ENCODE results near the gene BMPR1A. TPM values are rescaled to one million over a fixed set of nuclear protein-coding genes. Genes with fewer than 3 reads are reported as not detected.

BMPR1A gene
- total RNA-seq, 5 donors from 2014 or later (not counting 1 experiment from before 2014, with no cell fraction given): 7.8 to 15.0 (median 11.4) TPM

- H3K9me3 Mint-ChIP-seq: peaks cover 4 to 5% (median 4%) of the 10 kb centered on the region in 3 donors
- H3K27me3 Mint-ChIP-seq: no peaks in the 10 kb centered on the region
- H3K27ac ChIP-seq (ENCODE audit: low read length): no peak overlapping the region
- no peaks in the 10 kb centered on the region for H3K27me3 ChIP-seq (replicated peaks in 1 of 2; ENCODE audit: control insufficient read depth in 2 of 2, extremely low read depth in 1 of 2, insufficient read depth in 2 of 2, low read length in 1 of 2)
- no peak overlapping the region for H3K27ac Mint-ChIP-seq
- WGBS (ENCODE audit: insufficient coverage): no CpG with 5 or more reads among the region's 1 CpG
- peaks cover 0 to 10% of the 10 kb centered on the region in 2 donors for H3K36me3 ChIP-seq (ENCODE audit: control insufficient read depth in 2 of 2, extremely low read depth in 1 of 2, insufficient read depth in 1 of 2, low read length in 1 of 2)
- no peak for ATAC-seq (replicated peaks in 1 of 4)
- H3K4me3 Mint-ChIP-seq: no peak overlapping the region
- no peaks in the 10 kb centered on the region for H3K4me1 ChIP-seq (ENCODE audit: control insufficient read depth in 1 of 2, extremely low read depth in 1 of 2, insufficient read depth in 2 of 2, low read length in 2 of 2)
- H3K9me3 ChIP-seq: no peaks in the 10 kb centered on the region
- peaks cover 34% of the 10 kb centered on the region for H3K36me3 Mint-ChIP-seq
- no peaks in the 10 kb centered on the region for H3K4me1 Mint-ChIP-seq
- POLR2A ChIA-PET: no interaction called here
- DNase-seq: no peak
- CTCF ChIA-PET: interaction anchor here in 1 of 2 donors (1.1 kb wide), 1 partner anchor 212 kb away, joined by 5 read pairs; no protein-coding TSS in a partner anchor
- H3K4me3 ChIP-seq (ENCODE audit: control insufficient read depth in 1 of 2, extremely low read depth in 1 of 2, low read length in 1 of 2): no peak overlapping the region
Observed at GRCh38 chr10:86905429-86905828, 149.0 kb downstream of the BMPR1A start.

GRCh38 chr10:86914734-86915133 lies 158.3 kb downstream of the BMPR1A start:
- ChIA-PET POLR2A (no interaction called here), CTCF (no interaction called here)
- WGBS (ENCODE audit: insufficient coverage): no CpG with 5 or more reads among the region's 1 CpG
- H3K36me3 ChIP-seq (ENCODE audit: control insufficient read depth in 2 of 2, extremely low read depth in 1 of 2, insufficient read depth in 1 of 2, low read length in 1 of 2): peaks cover 0 to 12% of the 10 kb centered on the region in 2 donors
- no peak overlapping the region for H3K27ac Mint-ChIP-seq
- no peak overlapping the region for H3K27ac ChIP-seq (ENCODE audit: low read length)
- H3K27me3 Mint-ChIP-seq: no peaks in the 10 kb centered on the region
- H3K36me3 Mint-ChIP-seq: peaks cover 36% of the 10 kb centered on the region
- no peak overlapping the region for H3K4me3 Mint-ChIP-seq
- no peaks in the 10 kb centered on the region for H3K27me3 ChIP-seq (replicated peaks in 1 of 2; ENCODE audit: control insufficient read depth in 2 of 2, extremely low read depth in 1 of 2, insufficient read depth in 2 of 2, low read length in 1 of 2)
- DNase-seq (no peak), ATAC-seq (replicated peaks in 1 of 4) (no peak)
- H3K4me3 ChIP-seq (ENCODE audit: control insufficient read depth in 1 of 2, extremely low read depth in 1 of 2, low read length in 1 of 2): no peak overlapping the region
- H3K4me1 ChIP-seq (ENCODE audit: control insufficient read depth in 1 of 2, extremely low read depth in 1 of 2, insufficient read depth in 2 of 2, low read length in 2 of 2): no peaks in the 10 kb centered on the region
- no peaks in the 10 kb centered on the region for H3K9me3 ChIP-seq
- no peaks in the 10 kb centered on the region for H3K4me1 Mint-ChIP-seq
- no peaks in the 10 kb centered on the region for H3K9me3 Mint-ChIP-seq

DNA sequence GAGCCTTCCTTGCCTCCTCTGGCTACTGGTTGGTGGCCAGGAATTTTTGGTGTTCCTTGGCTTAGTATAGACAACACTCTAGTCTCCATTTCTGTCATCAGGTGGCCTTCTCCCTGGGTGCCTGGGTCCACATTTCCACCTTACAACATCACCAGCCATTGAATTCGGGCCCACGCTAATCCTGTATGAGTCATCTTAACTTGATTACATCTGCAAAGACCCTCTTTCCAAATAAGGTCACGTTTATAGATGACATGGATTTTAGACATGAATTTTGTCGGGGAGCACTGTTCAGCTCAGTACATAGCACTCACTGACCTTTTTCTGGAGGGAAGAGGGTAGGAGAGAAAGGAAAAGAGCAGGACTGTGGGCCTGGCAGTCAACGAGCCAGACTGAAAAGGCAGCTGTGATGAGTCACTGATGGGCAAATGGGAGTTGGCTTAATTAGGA lies 161.6 kb downstream of the BMPR1A start:
- no peaks in the 10 kb centered on the region for H3K4me1 ChIP-seq (ENCODE audit: control insufficient read depth in 1 of 2, extremely low read depth in 1 of 2, insufficient read depth in 2 of 2, low read length in 2 of 2)
- H3K9me3 ChIP-seq: no peaks in the 10 kb centered on the region
- H3K36me3 Mint-ChIP-seq: peaks cover 41% of the 10 kb centered on the region
- ChIA-PET CTCF (no interaction called here), POLR2A (interaction anchor here in 1 of 2 donors (0.6 kb wide), 1 partner anchor 16 kb away, joined by 4 read pairs; no protein-coding TSS in a partner anchor)
- no peaks in the 10 kb centered on the region for H3K4me1 Mint-ChIP-seq
- no peaks in the 10 kb centered on the region for H3K27me3 ChIP-seq (replicated peaks in 1 of 2; ENCODE audit: control insufficient read depth in 2 of 2, extremely low read depth in 1 of 2, insufficient read depth in 2 of 2, low read length in 1 of 2)
- H3K27me3 Mint-ChIP-seq: no peaks in the 10 kb centered on the region
- WGBS (ENCODE audit: insufficient coverage): no CpG with 5 or more reads among the region's 5 CpGs
- DNase-seq: no peak
- peaks cover 0 to 17% of the 10 kb centered on the region in 2 donors for H3K36me3 ChIP-seq (ENCODE audit: control insufficient read depth in 2 of 2, extremely low read depth in 1 of 2, insufficient read depth in 1 of 2, low read length in 1 of 2)
- no peak overlapping the region for H3K4me3 Mint-ChIP-seq
- ATAC-seq (replicated peaks in 1 of 4): no peak
- H3K27ac Mint-ChIP-seq: no peak overlapping the region
- no peak overlapping the region for H3K4me3 ChIP-seq (ENCODE audit: control insufficient read depth in 1 of 2, extremely low read depth in 1 of 2, low read length in 1 of 2)
- no peaks in the 10 kb centered on the region for H3K9me3 Mint-ChIP-seq
- no peak overlapping the region for H3K27ac ChIP-seq (ENCODE audit: low read length)

DNA sequence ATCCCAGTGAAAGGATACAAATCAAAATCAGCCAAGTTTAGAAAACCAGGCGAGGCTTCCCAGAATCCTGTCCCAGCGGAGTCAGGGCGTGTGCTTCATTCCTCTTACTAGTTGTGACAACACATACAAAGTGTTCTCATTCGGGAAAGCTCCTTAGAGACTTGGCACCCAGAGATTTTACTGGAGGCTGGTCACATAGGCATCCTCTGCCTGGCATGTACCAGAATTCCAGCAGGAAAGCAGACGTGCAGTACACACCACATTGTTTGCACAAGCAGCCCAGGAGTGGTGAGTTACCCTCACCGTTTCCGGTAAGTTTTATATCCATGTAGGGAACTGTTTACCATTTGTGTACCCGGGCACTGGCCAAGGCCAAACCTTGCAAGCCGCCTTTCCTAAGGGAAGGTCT lies 166.1 kb downstream of the BMPR1A start:
- Histone ChIP-seq H3K4me3 (ENCODE audit: control insufficient read depth in 1 of 2, extremely low read depth in 1 of 2, low read length in 1 of 2) (no peak overlapping the region), H3K27me3 (replicated peaks in 1 of 2; ENCODE audit: control insufficient read depth in 2 of 2, extremely low read depth in 1 of 2, insufficient read depth in 2 of 2, low read length in 1 of 2) (no peaks in the 10 kb centered on the region), H3K27ac (ENCODE audit: low read length) (no peak overlapping the region), H3K4me1 (ENCODE audit: control insufficient read depth in 1 of 2, extremely low read depth in 1 of 2, insufficient read depth in 2 of 2, low read length in 2 of 2) (no peaks in the 10 kb centered on the region), H3K9me3 (no peaks in the 10 kb centered on the region), H3K36me3 (ENCODE audit: control insufficient read depth in 2 of 2, extremely low read depth in 1 of 2, insufficient read depth in 1 of 2, low read length in 1 of 2) (peaks cover 0 to 14% of the 10 kb centered on the region in 2 donors)
- 92% methylated on average over 8 of the region's 9 CpGs for WGBS (ENCODE audit: insufficient coverage)
- ChIA-PET CTCF (no interaction called here), POLR2A (no interaction called here)
- Mint-ChIP-seq H3K9me3 (no peaks in the 10 kb centered on the region), H3K27me3 (no peaks in the 10 kb centered on the region), H3K27ac (no peak overlapping the region), H3K4me3 (no peak overlapping the region), H3K36me3 (peaks cover 27% of the 10 kb centered on the region), H3K4me1 (no peaks in the 10 kb centered on the region)
- no peak for DNase-seq
- no peak for ATAC-seq (replicated peaks in 1 of 4)

- no peaks in the 10 kb centered on the region for H3K27me3 ChIP-seq (replicated peaks in 1 of 2; ENCODE audit: control insufficient read depth in 2 of 2, extremely low read depth in 1 of 2, insufficient read depth in 2 of 2, low read length in 1 of 2)
- Mint-ChIP-seq H3K27me3 (no peaks in the 10 kb centered on the region), H3K4me3 (no peak overlapping the region), H3K9me3 (no peaks in the 10 kb centered on the region), H3K36me3 (peaks cover 3% of the 10 kb centered on the region), H3K27ac (no peak overlapping the region), H3K4me1 (no peaks in the 10 kb centered on the region)
- H3K27ac ChIP-seq (ENCODE audit: low read length): no peak overlapping the region
- DNase-seq: no peak
- POLR2A ChIA-PET: no interaction called here
- H3K4me1 ChIP-seq (ENCODE audit: control insufficient read depth in 1 of 2, extremely low read depth in 1 of 2, insufficient read depth in 2 of 2, low read length in 2 of 2): no peaks in the 10 kb centered on the region
- WGBS (ENCODE audit: insufficient coverage): 93% methylated on average over 8 of the region's 15 CpGs
- no peak overlapping the region for H3K4me3 ChIP-seq (ENCODE audit: control insufficient read depth in 1 of 2, extremely low read depth in 1 of 2, low read length in 1 of 2)
- H3K9me3 ChIP-seq: no peaks in the 10 kb centered on the region
- CTCF ChIA-PET: interaction anchor here in 1 of 2 donors (0.7 kb wide), 1 partner anchor 10 kb away, joined by 4 read pairs; no protein-coding TSS in a partner anchor
- no peaks in the 10 kb centered on the region for H3K36me3 ChIP-seq (ENCODE audit: control insufficient read depth in 2 of 2, extremely low read depth in 1 of 2, insufficient read depth in 1 of 2, low read length in 1 of 2)
- ATAC-seq (replicated peaks in 1 of 4): no peak
Observed at GRCh38 chr10:86929468-86930380, 173.3 kb downstream of the BMPR1A start.

GRCh38 chr10:86931872-86932271 lies 175.5 kb downstream of the BMPR1A start:
- Histone ChIP-seq H3K4me3 (ENCODE audit: control insufficient read depth in 1 of 2, extremely low read depth in 1 of 2, low read length in 1 of 2) (no peak overlapping the region), H3K27ac (ENCODE audit: low read length) (no peak overlapping the region), H3K27me3 (replicated peaks in 1 of 2; ENCODE audit: control insufficient read depth in 2 of 2, extremely low read depth in 1 of 2, insufficient read depth in 2 of 2, low read length in 1 of 2) (no peaks in the 10 kb centered on the region), H3K36me3 (ENCODE audit: control insufficient read depth in 2 of 2, extremely low read depth in 1 of 2, insufficient read depth in 1 of 2, low read length in 1 of 2) (no peaks in the 10 kb centered on the region), H3K4me1 (ENCODE audit: control insufficient read depth in 1 of 2, extremely low read depth in 1 of 2, insufficient read depth in 2 of 2, low read length in 2 of 2) (no peaks in the 10 kb centered on the region), H3K9me3 (no peaks in the 10 kb centered on the region)
- no peaks in the 10 kb centered on the region for H3K4me1 Mint-ChIP-seq
- no peak overlapping the region for H3K4me3 Mint-ChIP-seq
- POLR2A ChIA-PET: no interaction called here
- WGBS (ENCODE audit: insufficient coverage): no CpG with 5 or more reads among the region's 1 CpG
- no peaks in the 10 kb centered on the region for H3K27me3 Mint-ChIP-seq
- peaks cover 3% of the 10 kb centered on the region for H3K36me3 Mint-ChIP-seq
- CTCF ChIA-PET: interaction anchor here (0.5 to 0.6 kb wide), 2 partner anchors 479 to 1033 kb away, joined by 3 read pairs; no protein-coding TSS in a partner anchor
- ATAC-seq (replicated peaks in 1 of 4): no peak
- H3K27ac Mint-ChIP-seq: no peak overlapping the region
- no peak for DNase-seq
- H3K9me3 Mint-ChIP-seq: no peaks in the 10 kb centered on the region

Measured in T-cell (primary cell).